Measurements from ENCODE around the gene RNF166.
A peak's percentile ranks its signal among the peaks of the same experiment; 100 is the strongest.

The RNF166 gene

GRCh38 chr16:88739139-88739976, 33.1 kb upstream of the RNF166 start:
- no peak for DNase-seq (ENCODE audit: low spot score)

GRCh38 chr16:88738151-88739084, 32.2 kb upstream of the RNF166 start:
- DNase-seq (ENCODE audit: low spot score): no peak

GRCh38 chr16:88737298-88738150, 31.3 kb upstream of the RNF166 start:
- DNase-seq (ENCODE audit: low spot score): peak; percentile 85

GRCh38 chr16:88736496-88736895, 30.3 kb upstream of the RNF166 start:
- DNase-seq (ENCODE audit: low spot score): no peak

- no peak for DNase-seq (ENCODE audit: low spot score)
Observed at GRCh38 chr16:88736088-88736487, 29.9 kb upstream of the RNF166 start.

GRCh38 chr16:88735616-88736015, 29.4 kb upstream of the RNF166 start:
- DNase-seq (ENCODE audit: low spot score): no peak

- DNase-seq (ENCODE audit: low spot score): no peak
Observed at GRCh38 chr16:88735121-88735520, 28.9 kb upstream of the RNF166 start.

- DNase-seq (ENCODE audit: low spot score): no peak
Observed at GRCh38 chr16:88734361-88734728, 28.1 kb upstream of the RNF166 start.

GRCh38 chr16:88733630-88734360, 27.6 kb upstream of the RNF166 start:
- no peak for DNase-seq (ENCODE audit: low spot score)

GRCh38 chr16:88732961-88733294, 26.7 kb upstream of the RNF166 start:
- DNase-seq (ENCODE audit: low spot score): no peak

- no peak for DNase-seq (ENCODE audit: low spot score)
Observed at GRCh38 chr16:88732172-88732960, 26.2 kb upstream of the RNF166 start.

GRCh38 chr16:88731699-88732098, 25.5 kb upstream of the RNF166 start:
- peak; percentile 79 for DNase-seq (ENCODE audit: low spot score)

GRCh38 chr16:88730632-88731607, 24.7 kb upstream of the RNF166 start:
- DNase-seq (ENCODE audit: low spot score): no peak

GRCh38 chr16:88727871-88728270, 21.7 kb upstream of the RNF166 start:
- DNase-seq (ENCODE audit: low spot score): no peak

- DNase-seq (ENCODE audit: low spot score): no peak
Observed at GRCh38 chr16:88726981-88727380, 20.8 kb upstream of the RNF166 start.

GRCh38 chr16:88726408-88726749, 20.2 kb upstream of the RNF166 start:
- DNase-seq (ENCODE audit: low spot score): no peak

GRCh38 chr16:88725609-88726407, 19.6 kb upstream of the RNF166 start:
- DNase-seq (ENCODE audit: low spot score): no peak

GRCh38 chr16:88724855-88725555, 18.8 kb upstream of the RNF166 start:
- DNase-seq (ENCODE audit: low spot score): no peak
